Measurements from ENCODE around the gene SZT2. TPM values are rescaled to one million over a fixed set of nuclear protein-coding genes. Genes with fewer than 3 reads are reported as not detected.
A peak's percentile ranks its signal among the peaks of the same experiment; 100 is the strongest.
"Not testable (repeated sequence)": the region's sequence is repeated elsewhere in the genome, so short reads cannot be mapped to it uniquely, and the experiment has no call there.

SZT2 gene
- total RNA-seq, 1 experiment from 2014 or later = 7.0 TPM

DNA sequence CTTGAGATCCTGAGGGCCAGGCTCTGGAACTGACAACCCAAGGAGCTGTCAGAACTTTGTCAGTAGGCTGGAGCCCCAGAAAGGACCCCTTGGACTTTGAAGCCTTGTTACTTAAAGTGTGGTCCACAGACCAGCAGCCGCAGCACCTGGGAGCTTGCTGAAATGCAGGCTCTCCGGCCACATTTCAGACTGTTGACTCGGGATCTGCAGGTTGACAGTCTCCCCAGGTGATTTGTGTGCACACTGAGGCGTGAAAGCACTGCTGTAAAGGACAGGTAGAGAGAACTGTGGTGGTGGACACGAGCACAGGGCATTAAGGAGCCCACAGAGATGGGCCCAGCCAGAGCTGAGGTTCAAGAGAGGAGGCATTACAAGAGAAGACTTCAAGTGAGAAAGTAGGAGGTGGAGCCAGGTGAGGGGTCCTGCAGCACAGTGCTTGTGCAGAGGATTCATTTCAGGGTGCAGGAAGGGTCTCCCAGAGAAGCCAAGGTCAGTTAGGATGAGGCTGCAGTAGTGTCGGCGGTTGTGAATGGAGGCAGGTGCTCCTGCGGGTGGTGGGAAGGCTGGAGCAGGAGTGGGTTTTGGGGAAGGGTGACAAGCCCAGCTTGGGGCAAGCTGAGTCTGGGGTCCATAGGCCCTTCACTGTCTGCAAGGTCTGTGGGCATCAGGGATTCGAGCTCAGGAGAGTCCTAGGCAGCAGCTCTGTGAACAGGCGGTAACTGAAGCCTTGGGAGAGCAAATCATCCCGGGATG is 59.4 kb downstream of the SZT2 start:
- in situ Hi-C loops (cut with HindIII; ENCODE audit: low sequenced_read_pairs) = no loop called here

GRCh38 chr1:43449708-43450069 is 60.0 kb downstream of the SZT2 start:
- in situ Hi-C loops (cut with HindIII; ENCODE audit: low sequenced_read_pairs) = no loop called here
- no peak for DNase-seq (ENCODE audit: low spot score)

More for the DNA sequence above, 59.4 kb downstream of the SZT2 start:
- no peak for DNase-seq (ENCODE audit: low spot score)

DNA sequence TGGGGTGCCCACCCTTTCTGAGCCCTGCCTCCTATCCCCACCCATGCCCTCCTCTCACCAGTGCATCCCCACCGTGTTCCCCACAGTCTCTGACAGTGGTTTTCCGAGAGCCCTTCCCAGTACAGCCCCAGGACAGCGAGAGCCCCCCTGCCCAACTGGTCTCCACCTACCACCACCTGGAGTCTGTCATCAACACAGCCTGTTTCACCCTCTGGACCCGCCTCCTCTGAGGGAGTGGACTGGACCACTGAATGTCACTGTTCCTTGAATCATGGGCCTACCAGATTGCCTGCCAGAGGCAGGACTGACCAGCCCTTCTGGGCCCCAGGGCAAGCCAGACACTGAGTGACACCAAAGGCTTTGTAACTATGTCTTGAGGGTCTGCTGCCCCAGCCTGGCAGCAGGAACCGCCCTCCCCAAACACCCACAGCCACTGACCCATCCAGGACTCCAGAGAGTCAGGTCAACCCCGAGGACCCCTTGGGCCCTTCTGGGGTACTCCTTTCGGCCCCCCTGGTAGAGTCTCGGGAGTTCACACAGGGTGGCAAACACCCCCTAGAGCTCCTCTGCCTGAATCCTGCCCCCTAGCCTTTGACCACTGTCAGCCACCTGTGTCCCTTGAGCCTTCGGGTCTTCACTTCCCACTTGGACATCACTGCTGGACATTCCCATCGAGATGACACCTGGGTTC is 60.7 kb downstream of the SZT2 start:
- no peak for DNase-seq (ENCODE audit: low spot score)
- in situ Hi-C loops (cut with HindIII; ENCODE audit: low sequenced_read_pairs) = no loop called here

DNA sequence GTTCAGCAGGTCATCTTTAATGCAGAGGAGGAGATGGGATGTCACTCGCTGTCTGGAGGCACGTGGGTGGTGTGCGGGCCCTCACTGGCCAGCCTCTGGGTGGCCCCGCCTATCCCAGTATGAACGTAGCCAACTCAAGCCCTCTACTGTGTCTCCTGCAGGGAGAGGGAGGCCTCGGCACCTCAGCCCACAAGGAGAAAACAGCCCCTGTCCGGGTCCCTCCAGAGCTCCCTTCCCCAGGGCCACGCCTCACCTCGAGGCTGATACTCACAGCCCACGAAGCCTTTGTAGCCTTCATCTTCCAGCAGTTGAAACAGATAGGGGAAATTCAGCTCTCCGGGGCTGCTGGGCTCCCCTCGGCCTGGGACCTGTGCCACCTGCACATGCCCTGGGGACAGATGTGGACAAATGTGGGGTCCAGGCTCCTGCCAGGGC is 61.5 kb downstream of the SZT2 start:
- in situ Hi-C loops (cut with HindIII; ENCODE audit: low sequenced_read_pairs) = no loop called here
- DNase-seq (ENCODE audit: low spot score) = no peak

GRCh38 chr1:43451701-43452532 is 62.2 kb downstream of the SZT2 start:
- in situ Hi-C loops (cut with HindIII; ENCODE audit: low sequenced_read_pairs) = no loop called here
- no peak for DNase-seq (ENCODE audit: low spot score)

DNA sequence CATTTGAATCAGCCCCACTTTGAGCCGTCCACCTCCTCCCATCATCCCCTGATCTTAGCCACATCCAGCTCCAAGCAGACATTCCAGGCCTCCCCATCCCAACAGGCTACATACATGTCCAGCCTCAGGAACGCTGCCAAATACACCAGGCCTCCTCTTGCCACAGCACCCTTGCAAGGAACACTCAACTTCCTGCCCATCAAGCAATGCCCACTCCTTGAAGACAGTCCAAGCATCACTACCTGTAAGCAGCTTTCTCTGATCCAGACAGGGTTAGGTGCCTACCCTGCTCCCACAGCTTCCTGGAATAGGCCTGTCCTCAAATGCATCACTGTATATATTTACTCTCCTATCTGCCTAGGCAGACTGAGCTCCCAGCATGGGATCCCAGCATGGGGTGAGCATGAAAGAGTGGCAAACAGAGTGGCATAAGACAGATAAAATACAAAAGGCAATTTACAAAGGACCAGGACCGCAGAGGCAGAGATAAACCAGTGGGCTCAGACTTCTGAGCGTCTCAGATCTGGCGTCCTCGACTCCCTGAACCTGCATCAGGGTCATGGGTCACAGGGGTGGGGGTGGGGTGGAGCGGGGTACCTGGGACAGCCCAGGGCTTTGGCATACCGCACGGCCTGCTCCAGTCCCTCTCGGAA is 63.2 kb downstream of the SZT2 start:
- in situ Hi-C loops (cut with HindIII; ENCODE audit: low sequenced_read_pairs) = no loop called here
- DNase-seq (ENCODE audit: low spot score) = peak; percentile 69

GRCh38 chr1:43453442-43454269 is 64.0 kb downstream of the SZT2 start, which contains the start of gene HYI:
HYI (minus strand) TSS chr1:43453931; CDS start chr1:43453793, 138 bp downstream.
- peak; percentile 85 for DNase-seq (ENCODE audit: low spot score)
- in situ Hi-C loops (cut with HindIII; ENCODE audit: low sequenced_read_pairs) = no loop called here

DNA sequence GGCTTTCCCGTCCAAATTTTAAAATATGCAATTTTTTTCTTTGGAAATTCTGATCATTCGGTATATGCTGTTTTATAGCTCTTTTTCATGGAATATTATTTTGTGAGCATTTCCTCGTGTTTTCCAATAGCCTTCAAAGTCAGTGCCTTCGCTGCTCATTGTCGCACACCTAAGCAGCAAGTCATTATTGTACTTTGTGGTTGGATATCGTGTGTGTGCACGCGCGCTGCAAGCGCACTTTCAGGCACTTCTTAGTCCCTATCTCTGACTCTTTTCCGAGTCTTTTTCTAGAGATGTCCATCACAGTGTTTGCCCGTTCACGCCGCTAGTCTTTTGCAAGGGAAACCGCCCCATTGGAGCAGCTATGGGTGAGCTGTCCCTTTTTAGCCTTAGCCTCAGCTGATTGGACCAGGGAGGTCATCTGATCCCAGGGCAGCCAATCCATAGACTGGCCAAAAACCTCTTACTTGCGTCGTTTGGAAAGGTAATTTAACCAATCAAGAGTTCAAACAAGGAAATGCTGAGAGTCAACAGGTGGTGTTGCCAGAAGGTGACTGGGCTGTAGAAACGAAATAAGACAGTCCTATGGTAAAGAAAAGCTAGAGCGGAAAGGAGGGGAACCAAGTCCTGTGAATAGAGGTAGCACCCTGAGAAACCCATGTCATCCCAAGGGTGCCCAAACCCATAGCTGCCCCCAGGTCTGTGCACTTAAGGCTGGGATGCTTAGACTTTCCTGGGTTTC is 64.7 kb downstream of the SZT2 start:
- in situ Hi-C loops (cut with HindIII; ENCODE audit: low sequenced_read_pairs) = no loop called here
- peak; percentile 94 for DNase-seq (ENCODE audit: low spot score)

GRCh38 chr1:43455213-43455889 is 65.7 kb downstream of the SZT2 start:
- in situ Hi-C loops (cut with HindIII; ENCODE audit: low sequenced_read_pairs) = no loop called here

DNA sequence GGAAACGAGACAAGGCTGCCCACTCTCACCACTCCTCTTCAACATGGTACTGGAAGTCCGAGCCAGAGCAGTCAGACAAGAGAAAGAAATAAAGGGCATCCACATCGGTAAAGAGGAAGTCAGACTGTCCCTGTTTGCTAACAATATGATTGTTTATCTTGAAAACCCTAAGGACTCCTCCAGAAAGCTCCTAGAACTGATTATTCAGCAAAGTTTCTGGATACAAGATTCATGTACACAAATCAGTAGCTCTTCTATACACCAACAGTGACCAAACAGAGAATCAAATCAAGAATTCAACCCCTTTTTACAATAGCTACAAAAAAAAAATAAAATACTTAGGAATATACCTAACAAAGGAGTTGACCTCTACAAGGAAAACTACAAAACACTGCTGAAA is 68.7 kb downstream of the SZT2 start:
- in situ Hi-C loops (cut with HindIII; ENCODE audit: low sequenced_read_pairs); DNase-seq (ENCODE audit: low spot score): not testable (repeated sequence)

More at GRCh38 chr1:43455213-43455889, 65.7 kb downstream of the SZT2 start:
- no peak for DNase-seq (ENCODE audit: low spot score)

- in situ Hi-C loops (cut with HindIII; ENCODE audit: low sequenced_read_pairs) = no loop called here
Observed at GRCh38 chr1:43460988-43461693, 71.4 kb downstream of the SZT2 start.

DNA sequence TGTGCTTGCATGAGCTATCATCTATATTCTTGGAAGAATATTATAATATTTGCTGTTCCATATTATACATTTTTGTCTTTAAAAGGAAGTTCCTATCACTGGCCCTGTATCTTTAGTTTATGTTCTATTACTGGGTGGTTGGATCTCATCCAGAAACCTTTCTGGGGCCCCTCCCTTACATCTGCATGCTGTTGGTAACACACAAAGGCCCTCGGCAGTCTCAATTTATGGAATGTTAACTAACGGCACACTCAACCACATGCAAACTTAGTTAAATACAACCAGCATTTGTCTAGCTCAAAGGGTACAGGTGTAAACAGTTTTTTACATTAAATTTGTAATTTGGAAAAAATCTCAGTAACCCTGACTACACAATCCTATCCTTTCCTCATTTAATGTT is 73.8 kb downstream of the SZT2 start:
- no peak for DNase-seq (ENCODE audit: low spot score)
- in situ Hi-C loops (cut with HindIII; ENCODE audit: low sequenced_read_pairs) = no loop called here

More at GRCh38 chr1:43460988-43461693, 71.4 kb downstream of the SZT2 start:
- no peak for DNase-seq (ENCODE audit: low spot score)

- no peak for DNase-seq (ENCODE audit: low spot score)
Observed at GRCh38 chr1:43464681-43465504, 75.2 kb downstream of the SZT2 start.

DNA sequence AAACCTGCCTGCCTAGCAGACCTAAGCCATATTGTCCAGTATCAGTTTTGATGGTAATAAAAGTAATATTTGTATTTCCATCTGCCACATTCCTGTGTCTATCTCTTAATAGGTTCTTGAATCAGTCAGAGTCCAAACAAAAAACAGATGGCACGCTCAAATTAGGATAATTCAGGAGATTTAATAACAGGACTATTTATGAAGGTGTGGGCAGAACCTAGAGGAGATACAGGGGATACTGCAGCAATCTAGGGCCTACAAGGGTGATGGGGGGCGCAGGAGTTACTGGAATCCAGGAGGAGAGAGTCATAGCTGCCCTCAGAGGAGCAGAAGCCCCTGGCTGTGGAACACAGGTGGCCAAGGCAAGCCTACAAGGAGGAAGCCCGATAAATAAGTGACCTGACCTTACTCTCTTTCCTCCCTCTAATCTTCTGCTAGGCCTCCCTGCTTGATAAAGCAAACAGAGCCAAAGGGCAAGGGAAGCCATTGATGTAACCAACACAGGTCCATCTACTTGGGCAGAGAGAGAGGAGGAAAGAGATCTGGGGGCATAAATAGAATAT is 75.9 kb downstream of the SZT2 start:
- DNase-seq (ENCODE audit: low spot score) = peak; percentile 41
- in situ Hi-C loops (cut with HindIII; ENCODE audit: low sequenced_read_pairs) = no loop called here

More at GRCh38 chr1:43464681-43465504, 75.2 kb downstream of the SZT2 start:
- in situ Hi-C loops (cut with HindIII; ENCODE audit: low sequenced_read_pairs) = no loop called here

- in situ Hi-C loops (cut with HindIII; ENCODE audit: low sequenced_read_pairs) = no loop called here
- DNase-seq (ENCODE audit: low spot score) = peak; percentile 10
Observed at GRCh38 chr1:43466403-43466802, 76.7 kb downstream of the SZT2 start.

Data from G401 (cell line).